Measurements from ENCODE around the gene LEKR1.

LEKR1 gene

GRCh38 chr3:156847752-156848448, 21.7 kb downstream of the LEKR1 start:
- TF ChIP-seq POLR2AphosphoS5 (IDR thresholded peaks at IDR 0.05; ENCODE audit: low read depth, low read length) (no peak), REST (IDR thresholded peaks at IDR 0.05; ENCODE audit: insufficient read depth in 1 of 2, low read depth in 2 of 2, low read length in 2 of 2) (no peak), FOXP2 (optimal IDR thresholded peaks at IDR 0.05; ENCODE audit: borderline replicate concordance, extremely low read depth, extremely low read length, insufficient read depth) (no peak), SIN3A (IDR thresholded peaks at IDR 0.05; ENCODE audit: borderline replicate concordance, insufficient read depth, low read length) (no peak), TAF1 (IDR thresholded peaks at IDR 0.05; ENCODE audit: borderline replicate concordance, insufficient read depth, low read length) (no peak)

- TF ChIP-seq SIN3A (IDR thresholded peaks at IDR 0.05; ENCODE audit: borderline replicate concordance, insufficient read depth, low read length) (no peak), REST (IDR thresholded peaks at IDR 0.05; ENCODE audit: insufficient read depth in 1 of 2, low read depth in 2 of 2, low read length in 2 of 2) (no peak), FOXP2 (optimal IDR thresholded peaks at IDR 0.05; ENCODE audit: borderline replicate concordance, extremely low read depth, extremely low read length, insufficient read depth) (no peak), TAF1 (IDR thresholded peaks at IDR 0.05; ENCODE audit: borderline replicate concordance, insufficient read depth, low read length) (no peak), POLR2AphosphoS5 (IDR thresholded peaks at IDR 0.05; ENCODE audit: low read depth, low read length) (no peak)
Observed at GRCh38 chr3:156859578-156859977, 33.4 kb downstream of the LEKR1 start.

GRCh38 chr3:156860873-156861272, 34.7 kb downstream of the LEKR1 start:
- TF ChIP-seq FOXP2 (optimal IDR thresholded peaks at IDR 0.05; ENCODE audit: borderline replicate concordance, extremely low read depth, extremely low read length, insufficient read depth) (no peak), REST (IDR thresholded peaks at IDR 0.05; ENCODE audit: insufficient read depth in 1 of 2, low read depth in 2 of 2, low read length in 2 of 2) (no peak), POLR2AphosphoS5 (IDR thresholded peaks at IDR 0.05; ENCODE audit: low read depth, low read length) (no peak), TAF1 (IDR thresholded peaks at IDR 0.05; ENCODE audit: borderline replicate concordance, insufficient read depth, low read length) (no peak), SIN3A (IDR thresholded peaks at IDR 0.05; ENCODE audit: borderline replicate concordance, insufficient read depth, low read length) (no peak)

- no peak for TF ChIP-seq FOXP2 (optimal IDR thresholded peaks at IDR 0.05; ENCODE audit: borderline replicate concordance, extremely low read depth, extremely low read length, insufficient read depth)
- no peak for TF ChIP-seq POLR2AphosphoS5 (IDR thresholded peaks at IDR 0.05; ENCODE audit: low read depth, low read length)
- TF ChIP-seq REST (IDR thresholded peaks at IDR 0.05; ENCODE audit: insufficient read depth in 1 of 2, low read depth in 2 of 2, low read length in 2 of 2) = no peak
- TF ChIP-seq TAF1 (IDR thresholded peaks at IDR 0.05; ENCODE audit: borderline replicate concordance, insufficient read depth, low read length) = no peak
- TF ChIP-seq SIN3A (IDR thresholded peaks at IDR 0.05; ENCODE audit: borderline replicate concordance, insufficient read depth, low read length) = no peak
Observed at GRCh38 chr3:156862338-156862737, 36.2 kb downstream of the LEKR1 start.

Data from PFSK-1 (cell line).